Ovary (tissue), 9 donors: ENCODE measurements around the gene SF3B4. TPM values are rescaled to one million over a fixed set of nuclear protein-coding genes. Genes with fewer than 3 reads are reported as not detected.

Experiments used
- DNase-seq, 5 donors: peaks; one replicate each; pipeline ENCODE4 v3.0.0-alpha.2; 2019 to 2020
- H3K27ac ChIP-seq, 2 donors: fragments of 200-600 bp; one replicate each; pipeline versions ENCODE4 v1.5.1 to v1.8.0; 2019 to 2022
- H3K27me3 ChIP-seq: fragments of 200-600 bp; one replicate; pipeline ENCODE4 v1.8.0; 2022
- H3K36me3 ChIP-seq: fragments of 200-600 bp; sonication (generic); one replicate; pipeline ENCODE4 v1.5.1; 2019
- H3K4me1 ChIP-seq: one replicate; pipeline ENCODE4 v1.8.1; 2013; ENCODE audit warnings: mild to moderate bottlenecking, moderate library complexity; ENCODE audit not compliant: insufficient read depth
- H3K4me3 ChIP-seq: fragments of 200-600 bp; sonication (generic); one replicate; pipeline ENCODE4 v1.5.1; 2017
- H3K9me3 ChIP-seq, 2 donors: fragments of 200-600 bp in 1 of 2; sonication (generic) in 1 of 2; one replicate each; pipeline versions ENCODE4 v1.5.1 to v1.8.1; 2013 to 2019; ENCODE audit warnings: mild to moderate bottlenecking in 1 of 2, moderate library complexity in 1 of 2
- CTCF ChIP-seq, 3 donors: fragments of 450-650 bp in 2 of 3; fragments of 200-600 bp in 1 of 3; IDR thresholded peaks; one replicate each; pipeline versions ENCODE4 v1.5.1 to v1.8.0; 2016 to 2022; ENCODE audit warnings: antibody characterized with exemption in 3 of 3, mild to moderate bottlenecking in 1 of 3
- EP300 ChIP-seq: sonication (generic); formaldehyde crosslinking; IDR thresholded peaks from one replicate; pipeline ENCODE4 v1.6.1; 2017; ENCODE audit warnings: antibody characterized with exemption
- POLR2A ChIP-seq: fragments of 450-650 bp; IDR thresholded peaks from one replicate; pipeline ENCODE4 v1.6.1; 2017; ENCODE audit warnings: antibody characterized with exemption, mild to moderate bottlenecking, moderate library complexity
- WGBS, 3 donors: extraction: QIAGEN DNeasy Blood & Tissue Kit in 1 of 3; methylation state at CpG; one replicate each; pipeline versions ENCODE4 v1.1.5 to v1.1.7; 2013 to 2017; 5-methylcytosine and 5-hydroxymethylcytosine counted together
- intact Hi-C, 4 donors: fragments of 100-400 bp; cut with DNase I; formaldehyde crosslinking; loops; one replicate each; pipeline versions ENCODE4 v1.11.0 to v1.15.1; 2022 to 2023
- polyA plus RNA-seq, 2 donors: library from polyadenylated mRNA; stranded (reverse); fragments of 200-250 nt in 1 of 2; fragments of 350-450 nt in 1 of 2; fragmentation: Illumina TruSeq in 1 of 2; extraction: RNeasy Lipid Tissue Mini Kit (QIAGEN cat#74804) in 1 of 2; gene quantifications; one replicate each; pipeline ENCODE4 v1.2.3, GENCODE V29; 2013 to 2014
- total RNA-seq, 7 donors: library from RNA; depleted of rRNA in 2 of 7; stranded (reverse); fragments of >200 nt in 2 of 7; fragmentation: NEBNext Ultra II Directional in 3 of 7; extraction: Animal tissue kit (Norgen Biotek cat#: 25700) in 3 of 7; gene quantifications; one replicate each; pipeline versions ENCODE4 v1.1.0 to v1.2.4, GENCODE V29; 2016 to 2023
- donor health status: DM: no; HTN: no; CAD: no; lungs with moderate emphysema.
- donor health status: DM: no; HTN: no; CAD: no.
- donor health status: Bipolar disorder and iron deficiency.
- donor health status: DM: yes; HTN: yes; CAD: no.
- donor health status: DM: no; HTN: no; CAD: no.
- donor health status: DM: yes; HTN: yes; CAD: no.

The SF3B4 gene
- total and polyA plus RNA-seq, 9 donors = 9.2 to 91.4 (median 57.8) TPM

GRCh38 chr1:149877211-149877946 lies 50.2 kb downstream of the SF3B4 start:
- no peak for DNase-seq
- 88 to 91% (median 91%) methylated on average over 7 of the region's 7 CpGs for WGBS, 3 donors

More at GRCh38 chr1:149877211-149877946, 50.2 kb downstream of the SF3B4 start:
- Histone ChIP-seq H3K9me3 (no peaks in the 10 kb centered on the region), H3K4me3 (no peak overlapping the region), H3K27ac (no peak overlapping the region), H3K4me1 (no peaks in the 10 kb centered on the region), H3K36me3 (no peaks in the 10 kb centered on the region), H3K27me3 (no peaks in the 10 kb centered on the region)
- TF ChIP-seq POLR2A = no peak
- no peak for TF ChIP-seq EP300
- no peak for TF ChIP-seq CTCF (IDR thresholded peaks at IDR 0.05)
- intact Hi-C loops = no loop called here

Other genes starting within 250 kb of the SF3B4 start
- 10 to 100 TPM in 1 of 7 donors, 1 to 10 TPM in 5, under 1 TPM in 1; 0.34 to 17.9 (median 3.2) TPM for gene FCGR1A, start 145.1 kb downstream of the SF3B4 start, total RNA-seq
- gene FCGR1A, start 145.1 kb downstream of the SF3B4 start, polyA plus RNA-seq = 1 to 10 TPM; 2.9 to 7.4 TPM
- 10 to 100 TPM; 11.6 to 36.5 (median 16.1) TPM for gene BOLA1, start 28.2 kb downstream of the SF3B4 start, total RNA-seq
- 10 to 100 TPM; 13.6 to 30.1 TPM for gene BOLA1, start 28.2 kb downstream of the SF3B4 start, polyA plus RNA-seq
- gene SV2A, start 10.0 kb downstream of the SF3B4 start, total RNA-seq = 1 to 10 TPM; 1.2 to 7.7 (median 3.2) TPM
- gene SV2A, start 10.0 kb downstream of the SF3B4 start, polyA plus RNA-seq = 1 to 10 TPM; 3.2 to 7.9 TPM
- 10 to 100 TPM; 20.2 to 51.5 (median 34.6) TPM for gene MTMR11, start 9.1 kb upstream of the SF3B4 start, total RNA-seq
- 10 to 100 TPM; 19.1 to 33.0 TPM for gene MTMR11, start 9.1 kb upstream of the SF3B4 start, polyA plus RNA-seq
- gene OTUD7B, start 82.9 kb upstream of the SF3B4 start, total RNA-seq = 10 to 100 TPM; 16.5 to 40.1 (median 34.1) TPM
- gene OTUD7B, start 82.9 kb upstream of the SF3B4 start, polyA plus RNA-seq = 10 to 100 TPM in 1 of 2 donors, 1 to 10 TPM in 1; 9.4 to 17.3 TPM
- gene VPS45, start 140.0 kb upstream of the SF3B4 start, total RNA-seq = 10 to 100 TPM; 19.1 to 39.1 (median 32.7) TPM
- 10 to 100 TPM; 16.8 to 45.8 TPM for gene VPS45, start 140.0 kb upstream of the SF3B4 start, polyA plus RNA-seq
- 10 to 100 TPM; 40.6 to 68.9 (median 55.6) TPM for gene PLEKHO1, start 222.1 kb upstream of the SF3B4 start, total RNA-seq
- gene PLEKHO1, start 222.1 kb upstream of the SF3B4 start, polyA plus RNA-seq = 10 to 100 TPM; 45.4 to 58.3 TPM